ENCODE results near the gene SIVA1. TPM values are rescaled to one million over a fixed set of nuclear protein-coding genes. Genes with fewer than 3 reads are reported as not detected.
"Not testable (repeated sequence)": the region's sequence is repeated elsewhere in the genome, so short reads cannot be mapped to it uniquely, and the experiment has no call there.

Gene SIVA1
- total and polyA plus RNA-seq, 9 of the 15 experiments (the other 6 are each of a cell fraction or from before 2014, with no cell fraction given) = 4.2 to 186 (median 54.2) TPM

- BruUV-seq (replicated peaks); H3K27me3 ChIP-seq (ENCODE audit: control insufficient read depth in 2 of 2, insufficient read depth in 2 of 2, low read length in 2 of 2); H3K9me1 ChIP-seq (ENCODE audit: control insufficient read depth, insufficient read depth, low read length); in situ Hi-C loops (cut with MboI); H3K4me2 ChIP-seq (ENCODE audit: insufficient read depth, low read length); H3K9ac ChIP-seq (ENCODE audit: insufficient read depth in 1 of 2, low read depth in 2 of 2, low read length in 2 of 2); H4K20me1 ChIP-seq (replicated peaks; ENCODE audit: control insufficient read depth, insufficient read depth, low read length); H3K9me3 ChIP-seq (replicated peaks; ENCODE audit: control insufficient read depth, insufficient read depth, low read depth, low read length); H3K27ac ChIP-seq (ENCODE audit: extremely low read depth, low read depth, low read length); ATAC-seq; FAIRE-seq; CTCF ChIA-PET (ENCODE audit: low intra/inter-chr PET ratio); H3K4me3 ChIP-seq: not testable (repeated sequence)
- H3K36me3 ChIP-seq (ENCODE audit: control insufficient read depth, insufficient read depth, low read length) = peaks cover 12% of the 10 kb centered on the region; the same call in 2 of the 3 replicates
- 0 out of 2 replicates have a peak overlapping the region, but pooled peaks have one; percentile 51 for H2AFZ ChIP-seq (ENCODE audit: low read depth, low read length)
- 72% methylated on average over 5 of the region's 5 CpGs for WGBS (ENCODE audit: insufficient coverage, low coverage, missing lambda C conversion rate)
- POLR2A ChIA-PET = interaction anchor here (0.6 to 1.3 kb wide), 4 partner anchors 15 to 56 kb away, joined by 3 to 4 read pairs (median 4); partner anchors contain the start of gene ADSS1
- peaks cover 26% of the 10 kb centered on the region for H3K79me2 ChIP-seq (ENCODE audit: control insufficient read depth, insufficient read depth, low read length)
- peak in 1 of 4 experiments; percentile 31 for DNase-seq (ENCODE audit: extremely low read depth in 1 of 4, low spot score in 3 of 4)
- intact Hi-C loops (cut with micrococcal nuclease) = loop anchor here (5.0 kb wide), 1 partner anchor 77 kb away; no protein-coding TSS in a partner anchor
- H3K4me1 ChIP-seq (replicated peaks in 1 of 2; ENCODE audit: control insufficient read depth in 2 of 2, insufficient read depth in 2 of 2, low read length in 2 of 2) = peaks cover 9 to 43% of the 10 kb centered on the region in 2 experiments; a peak in 3 of 5 replicates
- peak; percentile 29 for TF ChIP-seq TBP (optimal IDR thresholded peaks at IDR 0.05; ENCODE audit: low read depth, low read length)
- TF ChIP-seq ASH1L (IDR thresholded peaks at IDR 0.05; ENCODE audit: borderline replicate concordance, low read depth, partially characterized antibody) = peak; percentile 22
- peak; percentile 84 for TF ChIP-seq NFYB (IDR thresholded peaks at IDR 0.05; ENCODE audit: extremely low read depth, insufficient read length)
Measured at GRCh38 chr14:104750753-104751057, 2.2 kb upstream of the SIVA1 start.

Measured in K562 (cell line).